ENCODE measurements around the gene DISC1. TPM values are rescaled to one million over a fixed set of nuclear protein-coding genes. Genes with fewer than 3 reads are reported as not detected.

Gene DISC1
- polyA plus RNA-seq, 1 of the 3 experiments (the other 2 are of a cell fraction), result 1.7 TPM

DNA sequence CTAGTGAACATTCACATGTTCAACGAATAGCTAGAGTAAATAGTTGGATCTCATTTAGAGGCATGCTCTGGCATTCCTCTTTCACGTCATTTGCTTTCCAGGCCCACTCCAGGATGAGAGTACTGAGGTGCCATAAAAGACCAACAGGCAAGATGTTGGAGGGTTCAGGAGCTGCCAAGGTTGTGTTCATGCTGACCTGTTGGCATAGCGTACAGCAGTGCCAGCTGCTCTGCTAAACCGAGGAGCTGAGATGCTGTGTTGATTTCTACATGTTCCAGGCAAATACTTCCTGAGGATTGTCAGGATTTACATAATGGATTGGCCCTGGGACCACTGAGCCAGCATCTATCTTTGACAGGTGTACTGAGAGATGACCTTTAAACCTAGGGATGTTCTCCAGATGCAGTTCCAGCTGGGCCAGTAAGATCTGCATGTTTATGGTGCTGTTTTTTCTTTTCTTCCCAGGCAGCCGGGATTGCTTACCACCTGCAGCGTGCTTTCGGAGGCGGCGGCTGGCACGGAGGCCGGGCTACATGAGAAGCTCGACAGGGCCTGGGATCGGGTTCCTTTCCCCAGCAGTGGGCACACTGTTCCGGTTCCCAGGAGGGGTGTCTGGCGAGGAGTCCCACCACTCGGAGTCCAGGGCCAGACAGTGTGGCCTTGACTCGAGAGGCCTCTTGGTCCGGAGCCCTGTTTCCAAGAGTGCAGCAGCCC is 66.9 kb downstream of the DISC1 start (continued):
- TF ChIP-seq, protein P1, sequence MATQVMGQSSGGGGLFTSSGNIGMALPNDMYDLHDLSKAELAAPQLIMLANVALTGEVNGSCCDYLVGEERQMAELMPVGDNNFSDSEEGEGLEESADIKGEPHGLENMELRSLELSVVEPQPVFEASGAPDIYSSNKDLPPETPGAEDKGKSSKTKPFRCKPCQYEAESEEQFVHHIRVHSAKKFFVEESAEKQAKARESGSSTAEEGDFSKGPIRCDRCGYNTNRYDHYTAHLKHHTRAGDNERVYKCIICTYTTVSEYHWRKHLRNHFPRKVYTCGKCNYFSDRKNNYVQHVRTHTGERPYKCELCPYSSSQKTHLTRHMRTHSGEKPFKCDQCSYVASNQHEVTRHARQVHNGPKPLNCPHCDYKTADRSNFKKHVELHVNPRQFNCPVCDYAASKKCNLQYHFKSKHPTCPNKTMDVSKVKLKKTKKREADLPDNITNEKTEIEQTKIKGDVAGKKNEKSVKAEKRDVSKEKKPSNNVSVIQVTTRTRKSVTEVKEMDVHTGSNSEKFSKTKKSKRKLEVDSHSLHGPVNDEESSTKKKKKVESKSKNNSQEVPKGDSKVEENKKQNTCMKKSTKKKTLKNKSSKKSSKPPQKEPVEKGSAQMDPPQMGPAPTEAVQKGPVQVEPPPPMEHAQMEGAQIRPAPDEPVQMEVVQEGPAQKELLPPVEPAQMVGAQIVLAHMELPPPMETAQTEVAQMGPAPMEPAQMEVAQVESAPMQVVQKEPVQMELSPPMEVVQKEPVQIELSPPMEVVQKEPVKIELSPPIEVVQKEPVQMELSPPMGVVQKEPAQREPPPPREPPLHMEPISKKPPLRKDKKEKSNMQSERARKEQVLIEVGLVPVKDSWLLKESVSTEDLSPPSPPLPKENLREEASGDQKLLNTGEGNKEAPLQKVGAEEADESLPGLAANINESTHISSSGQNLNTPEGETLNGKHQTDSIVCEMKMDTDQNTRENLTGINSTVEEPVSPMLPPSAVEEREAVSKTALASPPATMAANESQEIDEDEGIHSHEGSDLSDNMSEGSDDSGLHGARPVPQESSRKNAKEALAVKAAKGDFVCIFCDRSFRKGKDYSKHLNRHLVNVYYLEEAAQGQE (IDR thresholded peaks at IDR 0.05; ENCODE audit: low read depth, low read length), result no peak
- TF ChIP-seq TCF12 (IDR thresholded peaks at IDR 0.05) (no peak), CHD2 (IDR thresholded peaks at IDR 0.05; ENCODE audit: low read length, partially characterized antibody) (no peak)

- Histone ChIP-seq H3K9me3 (no peaks in the 10 kb centered on the region), H3K9ac (no peak overlapping the region), H3K9me2 (no peaks in the 10 kb centered on the region), H3F3A (replicated peaks; ENCODE audit: insufficient read depth) (no peaks in the 10 kb centered on the region), H3K27me3 (ENCODE audit: insufficient read depth) (no peaks in the 10 kb centered on the region), H4K20me1 (ENCODE audit: insufficient read depth) (no peaks in the 10 kb centered on the region), H3K36me3 (replicated peaks in 1 of 2; ENCODE audit: control insufficient read depth in 1 of 2, insufficient read depth in 2 of 2, low read length in 1 of 2) (no peaks in the 10 kb centered on the region), H3K4me3 (ENCODE audit: low read depth in 2 of 2, low read length in 1 of 2) (no peak overlapping the region), H3K4me2 (no peak overlapping the region), H3K79me2 (ENCODE audit: insufficient read depth) (no peaks in the 10 kb centered on the region), H2AFZ (ENCODE audit: low read depth) (no peak overlapping the region), H3K4me1 (ENCODE audit: control insufficient read depth in 1 of 2, insufficient read depth in 2 of 2, low read depth in 1 of 2, low read length in 1 of 2) (peaks cover 0 to 47% of the 10 kb centered on the region in 2 experiments; a peak in 2 of 4 replicates), H3K27ac (ENCODE audit: low read depth in 2 of 2, low read length in 1 of 2) (no peak overlapping the region; a peak in 1 of 4 replicates)
- WGBS (ENCODE audit: low lambda C conversion rate), result 89% methylated on average over 9 of the region's 11 CpGs
- TF ChIP-seq, protein P2, sequence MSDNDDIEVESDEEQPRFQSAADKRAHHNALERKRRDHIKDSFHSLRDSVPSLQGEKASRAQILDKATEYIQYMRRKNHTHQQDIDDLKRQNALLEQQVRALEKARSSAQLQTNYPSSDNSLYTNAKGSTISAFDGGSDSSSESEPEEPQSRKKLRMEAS (IDR thresholded peaks at IDR 0.05; ENCODE audit: low read depth), result no peak
- no peak for TF ChIP-seq RCOR1 (IDR thresholded peaks at IDR 0.05; ENCODE audit: low read length)
- TF ChIP-seq FOSL2 (IDR thresholded peaks at IDR 0.05; ENCODE audit: borderline replicate concordance, low read depth), result no peak
- no peak for TF ChIP-seq IRF3 (IDR thresholded peaks at IDR 0.05; ENCODE audit: low read depth, low read length)
- TF ChIP-seq TCF12 (IDR thresholded peaks at IDR 0.05), result no peak
- TF ChIP-seq EZH2phosphoT487 (IDR thresholded peaks at IDR 0.05; ENCODE audit: borderline replicate concordance, low read depth), result no peak
- TF ChIP-seq, protein P3, sequence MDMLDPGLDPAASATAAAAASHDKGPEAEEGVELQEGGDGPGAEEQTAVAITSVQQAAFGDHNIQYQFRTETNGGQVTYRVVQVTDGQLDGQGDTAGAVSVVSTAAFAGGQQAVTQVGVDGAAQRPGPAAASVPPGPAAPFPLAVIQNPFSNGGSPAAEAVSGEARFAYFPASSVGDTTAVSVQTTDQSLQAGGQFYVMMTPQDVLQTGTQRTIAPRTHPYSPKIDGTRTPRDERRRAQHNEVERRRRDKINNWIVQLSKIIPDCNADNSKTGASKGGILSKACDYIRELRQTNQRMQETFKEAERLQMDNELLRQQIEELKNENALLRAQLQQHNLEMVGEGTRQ (IDR thresholded peaks at IDR 0.05; ENCODE audit: borderline replicate concordance, low read depth, low read length), result no peak
- TF ChIP-seq, protein P1 (IDR thresholded peaks at IDR 0.05; ENCODE audit: low read depth, low read length), result no peak
- no peak for TF ChIP-seq CTCF (IDR thresholded peaks at IDR 0.05)
- TF ChIP-seq USF1 (IDR thresholded peaks at IDR 0.05; ENCODE audit: borderline replicate concordance, low read depth), result no peak
- no peak for TF ChIP-seq SIN3A (IDR thresholded peaks at IDR 0.05; ENCODE audit: borderline replicate concordance, low read depth, low read length)
- TF ChIP-seq SMC3 (IDR thresholded peaks at IDR 0.05; ENCODE audit: low read depth, low read length), result no peak
- no peak for TF ChIP-seq GATA2 (CRISPR knock-in tag; IDR thresholded peaks at IDR 0.05)
- CTCF ChIA-PET, result interaction anchor here (0.6 kb wide), 1 partner anchor 344 kb away, joined by 3 read pairs; no protein-coding TSS in a partner anchor
- POLR2A ChIA-PET, result no interaction called here
- peak; percentile 33 for DNase-seq
These were observed 67.5 kb downstream of the DISC1 start for GRCh38 chr1:231694075-231694431.

Measured in SK-N-SH (cell line).